BLaER1 treated with 17β-estradiol and CSF1 and Interleukin-3, amounts not matched to agents 10 nM and 100 nM (cell line): ENCODE results near the gene C6orf62.
"Not testable (repeated sequence)": the region's sequence is repeated elsewhere in the genome, so short reads cannot be mapped to it uniquely, and the experiment has no call there.

Experiments
- H3K27ac ChIP-seq, 11 experiments: shearing (Covaris generic); formaldehyde crosslinking; 2 replicates each; pipeline ENCODE4 v1.8.1; 2022
- H3K27me3 ChIP-seq, 11 experiments: shearing (Covaris generic); formaldehyde crosslinking; 2 replicates each; pipeline ENCODE4 v1.8.1; 2022
- H3K36me3 ChIP-seq, 11 experiments: shearing (Covaris generic); formaldehyde crosslinking; 2 replicates each; pipeline ENCODE4 v1.8.1; 2022
- H3K4me1 ChIP-seq, 10 experiments: shearing (Covaris generic); formaldehyde crosslinking; 2 replicates each; pipeline ENCODE4 v1.8.1; 2022
- H3K4me2 ChIP-seq, 11 experiments: shearing (Covaris generic); formaldehyde crosslinking; 2 replicates each; pipeline ENCODE4 v1.8.1; 2022
- H3K4me3 ChIP-seq, 10 experiments: shearing (Covaris generic); formaldehyde crosslinking; 2 replicates each; pipeline ENCODE4 v1.8.1; 2022
- H3K9ac ChIP-seq, 11 experiments: shearing (Covaris generic); formaldehyde crosslinking; 2 replicates each; pipeline ENCODE4 v1.8.1; 2022
- H3K9me3 ChIP-seq, 11 experiments: shearing (Covaris generic); formaldehyde crosslinking; replicated peaks in 1 of 11; 2 replicates each; pipeline ENCODE4 v1.8.1; 2022
- H4K20me1 ChIP-seq, 11 experiments: shearing (Covaris generic); formaldehyde crosslinking; 2 replicates each; pipeline ENCODE4 v1.8.1; 2022
- Cebpa-rat ChIP-seq, 11 experiments: shearing (Covaris generic); IDR thresholded peaks; 2 replicates each; pipeline ENCODE4 v1.8.1; 2022

C6orf62 gene

GRCh38 chr6:24760210-24760609 is 41.3 kb upstream of the C6orf62 start:
- Histone ChIP-seq H3K27ac (no peak overlapping the region), H3K36me3 (no peaks in the 10 kb centered on the region), H3K4me1 (peaks cover 0 to 19% (median 0%) of the 10 kb centered on the region in 10 experiments; a peak in 3 of 20 replicates)

DNA sequence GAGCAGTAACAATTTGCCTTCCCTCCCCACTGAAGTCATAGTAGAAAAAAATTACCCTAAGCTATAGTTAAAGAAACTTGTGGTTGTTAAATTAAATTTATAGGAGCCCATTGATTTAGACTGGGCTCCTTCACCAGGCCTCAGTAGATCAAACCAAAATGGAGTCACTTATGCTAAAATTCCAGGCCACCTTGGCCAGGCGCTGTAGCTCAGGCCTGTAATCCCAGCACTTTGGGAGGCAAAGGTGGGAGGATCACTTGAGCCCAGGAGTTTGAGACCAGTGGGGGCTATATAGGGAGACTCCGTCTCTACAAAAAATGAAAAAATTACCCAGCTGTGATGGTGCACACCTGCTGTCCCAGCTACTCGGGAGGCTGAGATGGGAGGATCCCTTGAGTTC is 40.8 kb upstream of the C6orf62 start:
- no peak overlapping the region for H3K4me2 ChIP-seq
- H4K20me1 ChIP-seq, result no peaks in the 10 kb centered on the region
- H3K36me3 ChIP-seq, result no peaks in the 10 kb centered on the region
- peaks cover 0 to 5% (median under 1%) of the 10 kb centered on the region in 11 experiments; a peak in 3 of 22 replicates for H3K9me3 ChIP-seq
- H3K4me1 ChIP-seq, result peaks cover 0 to 19% (median 0%) of the 10 kb centered on the region in 10 experiments; a peak in 3 of 20 replicates
- H3K9ac ChIP-seq, result no peak overlapping the region
- H3K27me3 ChIP-seq, result no peaks in the 10 kb centered on the region
- TF ChIP-seq Cebpa-rat (IDR thresholded peaks at IDR 0.05), result no peak
- H3K27ac ChIP-seq, result no peak overlapping the region
- H3K4me3 ChIP-seq, result no peak overlapping the region

More at GRCh38 chr6:24760210-24760609, 41.3 kb upstream of the C6orf62 start:
- no peak for TF ChIP-seq Cebpa-rat (IDR thresholded peaks at IDR 0.05)
- H3K27me3 ChIP-seq, result no peaks in the 10 kb centered on the region
- H3K4me2 ChIP-seq, result no peak overlapping the region
- no peak overlapping the region for H3K9ac ChIP-seq
- H4K20me1 ChIP-seq, result no peaks in the 10 kb centered on the region
- H3K4me3 ChIP-seq, result no peak overlapping the region
- 0 out of 22 replicates have a peak, but pooled peaks cover 0 to 4% (median 0%) of the 10 kb centered on the region in 11 experiments for H3K9me3 ChIP-seq

- Histone ChIP-seq H3K4me2 (peak overlapping the region in 1 of 11 experiments; percentile 60; a peak in 2 of 22 replicates), H3K27ac (no peak overlapping the region; a peak in 1 of 22 replicates), H3K4me3 (no peak overlapping the region), H3K36me3 (no peaks in the 10 kb centered on the region), H3K27me3 (no peaks in the 10 kb centered on the region), H3K9ac (no peak overlapping the region), H3K9me3 (peaks cover 0 to 13% (median 9%) of the 10 kb centered on the region in 11 experiments; a peak in 7 of 22 replicates), H3K4me1 (peaks cover 0 to 26% (median 0%) of the 10 kb centered on the region in 10 experiments; a peak in 3 of 20 replicates), H4K20me1 (no peaks in the 10 kb centered on the region)
- no peak for TF ChIP-seq Cebpa-rat (IDR thresholded peaks at IDR 0.05)
Observed at GRCh38 chr6:24757611-24758010, 38.7 kb upstream of the C6orf62 start.

DNA sequence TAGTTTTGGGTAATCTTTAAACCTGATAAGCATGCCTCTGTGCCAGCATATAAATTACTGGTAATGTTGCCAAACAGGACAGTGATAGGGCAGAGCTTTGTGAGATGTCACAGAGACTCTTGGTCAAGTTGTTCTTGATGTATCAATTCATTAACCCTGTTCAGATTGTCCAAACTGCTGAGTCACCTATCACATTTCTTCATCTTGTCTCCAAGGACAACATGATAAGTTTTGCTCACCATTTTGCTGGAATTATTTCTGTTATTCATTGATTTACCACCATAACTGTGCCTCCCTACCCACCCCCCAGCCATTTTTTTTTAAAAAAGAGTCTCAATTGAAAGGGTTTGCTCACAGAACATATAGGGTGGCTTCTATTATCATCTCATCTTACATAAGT is 36.3 kb upstream of the C6orf62 start:
- Histone ChIP-seq H3K9me3 (peaks cover 4 to 17% (median 10%) of the 10 kb centered on the region in 11 experiments; a peak in 8 of 22 replicates), H4K20me1 (no peaks in the 10 kb centered on the region), H3K4me3 (no peak overlapping the region), H3K27me3 (no peaks in the 10 kb centered on the region), H3K4me1 (peaks cover 0 to 32% (median 0%) of the 10 kb centered on the region in 10 experiments; a peak in 4 of 20 replicates), H3K27ac (no peak overlapping the region), H3K36me3 (no peaks in the 10 kb centered on the region), H3K9ac (no peak overlapping the region), H3K4me2 (no peak overlapping the region)
- TF ChIP-seq Cebpa-rat (IDR thresholded peaks at IDR 0.05), result no peak

GRCh38 chr6:24754378-24754777 is 35.4 kb upstream of the C6orf62 start:
- H3K27ac ChIP-seq, H3K9ac ChIP-seq, H3K27me3 ChIP-seq, H4K20me1 ChIP-seq, H3K4me3 ChIP-seq, H3K4me2 ChIP-seq, H3K36me3 ChIP-seq: not testable (repeated sequence)
- H3K4me1 ChIP-seq, result peaks cover 0 to 40% (median 0%) of the 10 kb centered on the region in 10 experiments; a peak in 6 of 20 replicates
- H3K9me3 ChIP-seq, result peaks cover 4 to 17% (median 10%) of the 10 kb centered on the region in 11 experiments; a peak in 8 of 22 replicates

DNA sequence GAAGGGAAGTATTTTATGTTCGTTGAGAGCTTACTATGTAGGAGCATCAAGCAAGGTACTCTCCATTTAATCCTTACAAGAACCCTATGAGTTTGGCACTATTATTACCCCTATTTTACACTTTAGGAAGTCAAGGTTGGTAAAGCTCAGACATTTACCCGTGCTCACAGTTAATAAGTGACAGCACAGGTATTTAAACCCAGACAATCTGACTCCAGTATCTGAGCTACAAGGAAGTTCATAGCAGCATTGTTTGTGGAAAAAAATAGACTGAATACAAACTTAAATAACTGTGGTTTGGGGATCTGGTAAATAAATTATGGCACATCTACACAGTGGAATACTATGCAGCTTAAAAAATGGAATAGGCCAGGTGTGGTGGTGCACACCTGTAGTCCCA is 34.6 kb upstream of the C6orf62 start:
- Histone ChIP-seq H3K27ac (no peak overlapping the region), H3K9ac (no peak overlapping the region), H4K20me1 (no peaks in the 10 kb centered on the region), H3K27me3 (no peaks in the 10 kb centered on the region), H3K4me2 (no peak overlapping the region), H3K36me3 (no peaks in the 10 kb centered on the region), H3K4me1 (peaks cover 0 to 45% (median 0%) of the 10 kb centered on the region in 10 experiments; a peak in 7 of 20 replicates), H3K4me3 (no peak overlapping the region), H3K9me3 (peaks cover 4 to 17% (median 10%) of the 10 kb centered on the region in 11 experiments; a peak in 8 of 22 replicates)
- no peak for TF ChIP-seq Cebpa-rat (IDR thresholded peaks at IDR 0.05)

DNA sequence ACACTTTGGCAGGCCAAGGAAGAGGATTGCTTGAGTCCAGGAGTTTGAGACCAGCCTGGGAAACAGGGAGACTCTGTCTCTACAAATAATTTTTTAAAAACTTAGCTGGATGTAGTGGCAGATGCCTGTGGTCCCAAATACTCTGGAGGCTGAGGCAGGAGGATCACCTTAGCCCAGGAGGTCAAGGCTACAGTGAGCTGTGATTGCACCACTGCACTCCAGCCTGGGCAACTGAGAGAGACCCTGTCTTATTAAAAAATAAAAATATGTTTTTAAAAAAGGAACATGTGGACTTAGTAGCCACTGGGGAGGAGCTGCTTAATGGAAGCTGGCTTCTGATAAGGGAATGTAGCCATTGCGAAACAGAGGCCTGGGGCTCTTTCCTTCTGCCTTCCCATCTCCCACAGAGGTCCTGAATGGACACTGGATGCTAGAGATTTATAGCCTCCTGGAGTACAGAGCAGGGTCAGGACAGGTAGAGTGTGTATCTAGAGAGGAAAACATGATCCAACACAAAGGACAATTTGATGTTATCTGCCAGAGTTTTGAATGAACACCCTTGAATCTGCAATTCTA is 34.1 kb upstream of the C6orf62 start:
- Histone ChIP-seq H3K4me1 (peaks cover 0 to 45% (median 0%) of the 10 kb centered on the region in 10 experiments; a peak in 7 of 20 replicates), H3K4me3 (no peak overlapping the region), H3K36me3 (no peaks in the 10 kb centered on the region), H3K9ac (no peak overlapping the region), H3K27me3 (no peaks in the 10 kb centered on the region), H3K9me3 (peaks cover 4 to 17% (median 10%) of the 10 kb centered on the region in 11 experiments; a peak in 8 of 22 replicates), H3K4me2 (peak overlapping the region in 1 of 11 experiments; percentile 8; a peak in 1 of 22 replicates), H3K27ac (no peak overlapping the region), H4K20me1 (no peaks in the 10 kb centered on the region)
- peak in 3 of 11 experiments; percentile 14 to 22 (median 20); a peak in 3 of 22 replicates for TF ChIP-seq Cebpa-rat (IDR thresholded peaks at IDR 0.05)

DNA sequence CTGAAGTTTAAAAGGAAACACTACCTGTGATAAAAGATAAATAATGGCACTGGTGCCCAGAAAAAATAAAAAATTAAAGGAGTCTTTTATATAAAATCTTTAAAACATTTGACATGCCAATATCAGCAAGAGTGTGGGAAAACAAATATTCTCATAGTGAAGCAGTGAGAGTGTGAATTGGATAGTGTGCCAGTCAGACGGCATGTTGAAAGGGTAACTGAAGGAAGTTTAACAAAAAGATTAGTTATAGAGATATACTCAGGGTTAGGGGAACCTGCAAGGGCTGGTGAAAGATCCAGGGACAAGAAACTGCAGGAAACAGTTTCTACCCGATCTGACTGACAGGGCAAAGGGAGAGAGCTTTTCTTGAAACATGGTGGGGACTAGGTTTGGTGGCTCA is 33.5 kb upstream of the C6orf62 start:
- H3K36me3 ChIP-seq, result no peaks in the 10 kb centered on the region
- H3K4me2 ChIP-seq, result no peak overlapping the region
- no peak for TF ChIP-seq Cebpa-rat (IDR thresholded peaks at IDR 0.05)
- H3K27ac ChIP-seq, result no peak overlapping the region
- no peaks in the 10 kb centered on the region for H3K27me3 ChIP-seq
- peaks cover 0 to 44% (median 0%) of the 10 kb centered on the region in 10 experiments; a peak in 7 of 20 replicates for H3K4me1 ChIP-seq
- H3K9me3 ChIP-seq, result peaks cover 4 to 17% (median 10%) of the 10 kb centered on the region in 11 experiments; a peak in 8 of 22 replicates
- no peak overlapping the region for H3K4me3 ChIP-seq
- no peaks in the 10 kb centered on the region for H4K20me1 ChIP-seq
- H3K9ac ChIP-seq, result no peak overlapping the region

- not testable (repeated sequence) for H3K4me3 ChIP-seq, H3K27me3 ChIP-seq, H3K9ac ChIP-seq, H3K27ac ChIP-seq, H3K4me2 ChIP-seq, H4K20me1 ChIP-seq, H3K36me3 ChIP-seq
- Histone ChIP-seq H3K9me3 (peaks cover 4 to 17% (median 10%) of the 10 kb centered on the region in 11 experiments; a peak in 8 of 22 replicates), H3K4me1 (peaks cover 0 to 45% (median 0%) of the 10 kb centered on the region in 10 experiments; a peak in 7 of 20 replicates)
Observed at GRCh38 chr6:24750878-24751277, 31.9 kb upstream of the C6orf62 start.
